Heart left ventricle (tissue), 13 donors: ENCODE results near the gene KRT71.

Experiments used
- CTCF ChIP-seq, 12 donors: fragments of 200-600 bp; sonication (generic) in 4 of 12; IDR thresholded peaks; one replicate each; pipeline versions ENCODE4 v1.5.0 to v1.8.0; 2018 to 2022; ENCODE audit warnings: antibody characterized with exemption in 12 of 12, mild to moderate bottlenecking in 5 of 12
- POLR2A ChIP-seq, 2 donors: fragments of 450-650 bp; IDR thresholded peaks; one replicate each; pipeline ENCODE4 v1.6.1; 2017; ENCODE audit warnings: antibody characterized with exemption in 2 of 2, mild to moderate bottlenecking in 2 of 2, moderate library complexity in 2 of 2
- donor health status: ischemic (EF 13 %, LVEDD 7.1; RV severe dilation, severe dysfunction).
- donor health status: DM: no; HTN: yes; CAD: no.
- donor health status: DM: no; HTN: no; CAD: no.
- donor health status: ischemic (EF 25% LVEDD 6.9; RV normal size, moderate dysfunction).
- donor health status: ischemic (EF 25% LVEDD 5.7; RV mildly dilated, moderate dysfunction).
- donor health status: ischemic (EF 35%, LVEDD 5.7; RV mildly dilated, moderate dysfunction).
- donor health status: nonischemic (EF 11% LVEDD 7.7; RV severe dilation, severe dysfunction).
- donor health status: DM: yes; HTN: yes; CAD: no.
- donor health status: PGD.
- donor health status: ischemic (EF 29% LVEDD 5.4; RV normal size, mild dysfunction).
- donor health status: nonischemic (EF 23%, LVEDD 6.1; RV moderate dilation, normal function).

GRCh38 chr12:52525661-52526499 is 27.1 kb downstream of the KRT71 start:
- TF ChIP-seq CTCF (IDR thresholded peaks at IDR 0.05) (no peak), POLR2A (IDR thresholded peaks at IDR 0.05) (no peak)
